ENCODE data around the gene OR2T8. TPM values are rescaled to one million over a fixed set of nuclear protein-coding genes. Genes with fewer than 3 reads are reported as not detected.

OR2T8 gene
- total RNA-seq, 1 experiment from 2014 or later, result not detected

- Histone ChIP-seq H3K9me3 (ENCODE audit: low read length) (0 out of 2 replicates have a peak, but pooled peaks cover 3% of the 10 kb centered on the region), H3K4me3 (ENCODE audit: low read length) (no peak overlapping the region), H3K9me2 (replicated peaks; ENCODE audit: insufficient read depth, low read length) (no peaks in the 10 kb centered on the region), H4K20me1 (ENCODE audit: insufficient read depth, low read depth, low read length) (no peaks in the 10 kb centered on the region), H3K27me3 (ENCODE audit: low read length) (no peaks in the 10 kb centered on the region), H3K9ac (ENCODE audit: low read length) (no peak overlapping the region), H3K27ac (ENCODE audit: low read length) (no peak overlapping the region), H3K4me1 (ENCODE audit: low read length) (no peaks in the 10 kb centered on the region), H3K79me2 (ENCODE audit: low read length) (no peaks in the 10 kb centered on the region), H3K4me2 (ENCODE audit: low read depth, low read length, poor library complexity, severe bottlenecking) (no peak overlapping the region), H3K36me3 (ENCODE audit: insufficient read depth, low read length) (no peaks in the 10 kb centered on the region), H2AFZ (ENCODE audit: low read length) (no peak overlapping the region)
- DNase-seq, result no peak
These were observed 13.5 kb upstream of the OR2T8 start for GRCh38 chr1:247906504-247907047.

- H2AFZ ChIP-seq (ENCODE audit: low read length), result no peak overlapping the region
These were observed 11.3 kb upstream of the OR2T8 start for GRCh38 chr1:247908766-247909165.

GRCh38 chr1:247913786-247914185, 6.3 kb upstream of the OR2T8 start:
- no peak overlapping the region for H3K4me2 ChIP-seq (ENCODE audit: low read depth, low read length, poor library complexity, severe bottlenecking)
- no peaks in the 10 kb centered on the region for H3K9me3 ChIP-seq (ENCODE audit: low read length)
- no peak overlapping the region for H2AFZ ChIP-seq (ENCODE audit: low read length)
- no peaks in the 10 kb centered on the region for H3K4me1 ChIP-seq (ENCODE audit: low read length)
- no peaks in the 10 kb centered on the region for H3K9me2 ChIP-seq (replicated peaks; ENCODE audit: insufficient read depth, low read length)
- no peaks in the 10 kb centered on the region for H4K20me1 ChIP-seq (ENCODE audit: insufficient read depth, low read depth, low read length)
- no peaks in the 10 kb centered on the region for H3K27me3 ChIP-seq (ENCODE audit: low read length)
- H3K27ac ChIP-seq (ENCODE audit: low read length), result no peak overlapping the region
- H3K79me2 ChIP-seq (ENCODE audit: low read length), result no peaks in the 10 kb centered on the region
- no peak overlapping the region for H3K4me3 ChIP-seq (ENCODE audit: low read length)
- DNase-seq, result no peak
- no peak overlapping the region for H3K9ac ChIP-seq (ENCODE audit: low read length)
- H3K36me3 ChIP-seq (ENCODE audit: insufficient read depth, low read length), result no peaks in the 10 kb centered on the region

More at GRCh38 chr1:247908766-247909165, 11.3 kb upstream of the OR2T8 start:
- Histone ChIP-seq H3K9me2 (replicated peaks; ENCODE audit: insufficient read depth, low read length) (no peaks in the 10 kb centered on the region), H4K20me1 (ENCODE audit: insufficient read depth, low read depth, low read length) (no peaks in the 10 kb centered on the region), H3K4me3 (ENCODE audit: low read length) (no peak overlapping the region), H3K4me2 (ENCODE audit: low read depth, low read length, poor library complexity, severe bottlenecking) (no peak overlapping the region), H3K27ac (ENCODE audit: low read length) (no peak overlapping the region), H3K79me2 (ENCODE audit: low read length) (no peaks in the 10 kb centered on the region), H3K36me3 (ENCODE audit: insufficient read depth, low read length) (no peaks in the 10 kb centered on the region), H3K9me3 (ENCODE audit: low read length) (0 out of 2 replicates have a peak, but pooled peaks cover 3% of the 10 kb centered on the region), H3K4me1 (ENCODE audit: low read length) (no peaks in the 10 kb centered on the region), H3K9ac (ENCODE audit: low read length) (no peak overlapping the region), H3K27me3 (ENCODE audit: low read length) (no peaks in the 10 kb centered on the region)
- DNase-seq, result no peak

GRCh38 chr1:247914941-247915662, 5.0 kb upstream of the OR2T8 start:
- Histone ChIP-seq H3K9ac (ENCODE audit: low read length) (no peak overlapping the region), H3K36me3 (ENCODE audit: insufficient read depth, low read length) (no peaks in the 10 kb centered on the region), H3K27ac (ENCODE audit: low read length) (no peak overlapping the region), H4K20me1 (ENCODE audit: insufficient read depth, low read depth, low read length) (no peaks in the 10 kb centered on the region), H3K4me3 (ENCODE audit: low read length) (no peak overlapping the region), H3K79me2 (ENCODE audit: low read length) (no peaks in the 10 kb centered on the region), H2AFZ (ENCODE audit: low read length) (no peak overlapping the region), H3K27me3 (ENCODE audit: low read length) (no peaks in the 10 kb centered on the region), H3K9me2 (replicated peaks; ENCODE audit: insufficient read depth, low read length) (no peaks in the 10 kb centered on the region), H3K4me2 (ENCODE audit: low read depth, low read length, poor library complexity, severe bottlenecking) (no peak overlapping the region), H3K4me1 (ENCODE audit: low read length) (no peaks in the 10 kb centered on the region), H3K9me3 (ENCODE audit: low read length) (no peaks in the 10 kb centered on the region)
- no peak for DNase-seq

- H4K20me1 ChIP-seq (ENCODE audit: insufficient read depth, low read depth, low read length), result no peaks in the 10 kb centered on the region
- H3K79me2 ChIP-seq (ENCODE audit: low read length), result no peaks in the 10 kb centered on the region
- no peaks in the 10 kb centered on the region for H3K9me2 ChIP-seq (replicated peaks; ENCODE audit: insufficient read depth, low read length)
- no peaks in the 10 kb centered on the region for H3K4me1 ChIP-seq (ENCODE audit: low read length)
- DNase-seq, result no peak
- H3K4me3 ChIP-seq (ENCODE audit: low read length), result no peak overlapping the region
- H2AFZ ChIP-seq (ENCODE audit: low read length), result no peak overlapping the region
- H3K9me3 ChIP-seq (ENCODE audit: low read length), result no peaks in the 10 kb centered on the region
- H3K27ac ChIP-seq (ENCODE audit: low read length), result no peak overlapping the region
- H3K9ac ChIP-seq (ENCODE audit: low read length), result no peak overlapping the region
- no peak overlapping the region for H3K4me2 ChIP-seq (ENCODE audit: low read depth, low read length, poor library complexity, severe bottlenecking)
- H3K27me3 ChIP-seq (ENCODE audit: low read length), result no peaks in the 10 kb centered on the region
- no peaks in the 10 kb centered on the region for H3K36me3 ChIP-seq (ENCODE audit: insufficient read depth, low read length)
These were observed 3.9 kb downstream of the OR2T8 start for GRCh38 chr1:247923941-247924340.

GRCh38 chr1:247924868-247925267, 4.8 kb downstream of the OR2T8 start, which contains the start of gene OR2AJ1:
Gene OR2AJ1, plus strand, starts transcription at chr1:247924889. Its CDS starts 8,880 bp downstream, at chr1:247933769.
- Histone ChIP-seq H3K9ac (ENCODE audit: low read length) (no peak within 1 kb of the TSS), H4K20me1 (ENCODE audit: insufficient read depth, low read depth, low read length) (no peaks in the 10 kb centered on the region), H3K27me3 (ENCODE audit: low read length) (no peaks in the 10 kb centered on the region), H3K79me2 (ENCODE audit: low read length) (no peaks in the 10 kb centered on the region), H3K4me2 (ENCODE audit: low read depth, low read length, poor library complexity, severe bottlenecking) (no peak within 1 kb of the TSS), H3K9me2 (replicated peaks; ENCODE audit: insufficient read depth, low read length) (no peaks in the 10 kb centered on the region), H2AFZ (ENCODE audit: low read length) (no peak within 1 kb of the TSS), H3K9me3 (ENCODE audit: low read length) (no peaks in the 10 kb centered on the region), H3K4me1 (ENCODE audit: low read length) (no peaks in the 10 kb centered on the region), H3K27ac (ENCODE audit: low read length) (no peak within 1 kb of the TSS), H3K4me3 (ENCODE audit: low read length) (no peak within 1 kb of the TSS), H3K36me3 (ENCODE audit: insufficient read depth, low read length) (no peaks in the 10 kb centered on the region)
- no peak for DNase-seq

GRCh38 chr1:247933989-247934388, 13.9 kb downstream of the OR2T8 start:
- no peak overlapping the region for H3K9ac ChIP-seq (ENCODE audit: low read length)
- no peak overlapping the region for H3K4me3 ChIP-seq (ENCODE audit: low read length)
- no peaks in the 10 kb centered on the region for H3K4me1 ChIP-seq (ENCODE audit: low read length)
- H3K27me3 ChIP-seq (ENCODE audit: low read length), result no peaks in the 10 kb centered on the region
- H3K27ac ChIP-seq (ENCODE audit: low read length), result no peak overlapping the region
- H3K79me2 ChIP-seq (ENCODE audit: low read length), result no peaks in the 10 kb centered on the region
- no peaks in the 10 kb centered on the region for H4K20me1 ChIP-seq (ENCODE audit: insufficient read depth, low read depth, low read length)
- H3K9me2 ChIP-seq (replicated peaks; ENCODE audit: insufficient read depth, low read length), result no peaks in the 10 kb centered on the region
- no peak overlapping the region for H3K4me2 ChIP-seq (ENCODE audit: low read depth, low read length, poor library complexity, severe bottlenecking)
- no peaks in the 10 kb centered on the region for H3K9me3 ChIP-seq (ENCODE audit: low read length)
- no peak overlapping the region for H2AFZ ChIP-seq (ENCODE audit: low read length)
- no peaks in the 10 kb centered on the region for H3K36me3 ChIP-seq (ENCODE audit: insufficient read depth, low read length)
- no peak for DNase-seq

GRCh38 chr1:247935781-247936180, 15.7 kb downstream of the OR2T8 start:
- H3K79me2 ChIP-seq (ENCODE audit: low read length), result no peaks in the 10 kb centered on the region
- H3K4me3 ChIP-seq (ENCODE audit: low read length), result no peak overlapping the region
- H4K20me1 ChIP-seq (ENCODE audit: insufficient read depth, low read depth, low read length), result no peaks in the 10 kb centered on the region
- no peaks in the 10 kb centered on the region for H3K9me3 ChIP-seq (ENCODE audit: low read length)
- H3K27ac ChIP-seq (ENCODE audit: low read length), result no peak overlapping the region
- H3K9me2 ChIP-seq (replicated peaks; ENCODE audit: insufficient read depth, low read length), result no peaks in the 10 kb centered on the region
- DNase-seq, result no peak
- H3K4me1 ChIP-seq (ENCODE audit: low read length), result no peaks in the 10 kb centered on the region
- H3K27me3 ChIP-seq (ENCODE audit: low read length), result no peaks in the 10 kb centered on the region
- no peak overlapping the region for H3K9ac ChIP-seq (ENCODE audit: low read length)
- H2AFZ ChIP-seq (ENCODE audit: low read length), result no peak overlapping the region
- H3K4me2 ChIP-seq (ENCODE audit: low read depth, low read length, poor library complexity, severe bottlenecking), result no peak overlapping the region
- no peaks in the 10 kb centered on the region for H3K36me3 ChIP-seq (ENCODE audit: insufficient read depth, low read length)
